Stimulated activated CD4-positive, alpha-beta T cell treated with anti-CD3 and anti-CD28 coated beads, Interleukin-2, amount 100 ng/mL, for 24 hours (primary cell): ENCODE measurements around the gene EFCAB6.

Experiments used
- DNase-seq, 2 donors: peaks; one replicate each; pipeline ENCODE4 v3.0.0-alpha.2; 2020

Gene EFCAB6

DNA sequence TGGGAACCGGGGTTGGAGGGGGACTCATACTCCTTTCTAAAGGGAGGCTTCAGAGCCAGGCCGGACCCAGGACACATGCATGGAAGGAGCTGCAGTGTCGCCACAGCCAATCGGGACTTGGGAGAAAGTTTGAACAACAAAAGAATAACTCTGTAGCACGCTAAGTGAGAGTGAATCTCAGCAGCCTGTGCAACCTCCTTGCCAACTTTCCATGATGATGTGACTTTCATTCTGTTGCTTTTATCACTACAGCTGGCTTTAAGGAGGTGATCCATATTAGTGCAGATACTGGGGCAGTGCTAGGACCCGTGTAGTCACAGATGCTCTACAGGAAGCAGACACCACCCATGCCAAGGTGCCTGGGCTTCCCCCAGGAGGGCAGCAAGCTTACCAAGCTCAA, 243.0 kb downstream of the EFCAB6 start:
- no peak for DNase-seq

DNA sequence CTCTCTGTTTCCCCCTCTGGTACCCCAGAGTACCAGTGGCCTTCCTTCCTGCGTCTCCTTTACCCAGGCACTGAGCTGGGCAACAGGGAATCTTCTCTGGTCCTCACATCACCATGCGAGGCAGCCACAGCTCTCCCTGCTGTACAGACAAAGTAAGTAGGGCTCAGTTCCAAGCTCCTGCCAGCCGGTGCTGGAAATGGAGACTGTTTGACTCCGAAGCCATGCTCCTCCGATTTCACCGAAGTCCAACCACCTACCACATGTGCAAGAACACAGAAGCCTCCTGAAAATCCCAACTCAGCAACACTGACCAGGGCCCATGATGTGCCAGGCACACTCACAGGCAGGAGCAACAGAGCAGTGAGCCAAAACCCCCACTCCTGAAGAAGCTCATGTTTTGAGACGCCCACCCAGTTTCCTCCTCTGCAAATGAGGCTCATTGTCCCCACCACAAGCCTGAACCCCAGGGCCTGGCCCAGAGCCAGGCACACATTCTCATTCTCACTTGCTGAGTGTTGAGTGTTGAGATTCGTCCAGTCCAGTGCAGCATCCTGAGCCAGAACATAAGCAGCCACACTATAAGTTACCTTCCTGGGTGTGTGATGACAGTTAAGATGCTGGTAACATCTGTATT, 244.3 kb downstream of the EFCAB6 start:
- DNase-seq, result no peak

DNA sequence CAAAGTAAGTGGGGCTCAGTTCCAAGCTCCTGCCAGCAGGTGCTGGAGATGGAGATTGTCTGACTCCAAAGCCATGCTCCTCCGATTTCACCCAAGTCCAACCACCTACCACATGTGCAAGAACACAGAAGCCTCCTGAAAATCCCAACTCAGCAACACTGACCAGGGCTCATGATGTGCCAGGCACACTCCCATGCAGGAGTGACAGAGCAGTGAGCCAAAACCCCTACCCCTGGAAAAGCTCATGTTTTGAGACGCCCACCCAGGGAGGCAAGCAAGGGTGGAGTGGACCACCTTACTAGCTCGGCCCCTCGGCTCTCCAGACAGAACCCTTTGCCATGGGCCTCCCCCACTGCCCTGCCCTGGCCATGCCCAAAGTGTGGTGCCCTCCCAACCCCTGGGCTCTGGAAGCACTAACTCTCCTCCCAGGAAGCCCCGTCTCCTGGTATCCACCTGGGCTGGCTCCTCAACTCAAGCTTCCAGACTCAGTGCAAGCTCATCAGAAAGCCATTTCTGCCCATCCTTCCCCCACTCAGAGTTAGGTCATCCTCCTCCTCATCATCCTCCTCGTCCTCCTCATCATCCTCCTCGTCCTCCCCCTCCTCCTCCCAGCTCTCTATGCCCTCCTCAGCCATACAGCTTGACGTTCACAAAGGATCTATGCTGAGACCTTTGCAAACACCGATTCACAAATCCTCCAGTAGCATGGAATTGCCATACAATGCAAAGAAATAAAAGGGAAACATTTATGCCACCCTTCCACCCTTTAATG, 245.4 kb downstream of the EFCAB6 start:
- DNase-seq, result no peak

DNA sequence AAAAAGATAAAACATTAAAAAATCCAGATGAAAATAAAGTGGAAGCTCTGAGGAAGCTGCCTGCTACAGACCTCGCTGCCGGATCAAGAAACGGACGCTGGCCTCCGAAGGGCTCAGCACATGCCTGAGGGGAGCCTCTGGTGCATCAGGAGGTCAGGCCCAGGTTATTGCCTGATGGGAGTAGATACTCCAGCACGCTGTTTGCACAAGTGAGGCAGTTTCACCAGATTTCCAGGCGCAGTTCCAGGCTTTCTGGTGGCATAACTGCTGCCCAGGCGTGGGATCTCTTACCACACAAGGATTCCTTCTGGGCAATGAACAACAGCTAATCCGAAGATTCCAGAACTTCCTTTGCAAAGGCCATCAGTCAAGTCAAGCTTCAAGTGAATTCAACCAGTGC, 246.1 kb downstream of the EFCAB6 start:
- no peak for DNase-seq

DNA sequence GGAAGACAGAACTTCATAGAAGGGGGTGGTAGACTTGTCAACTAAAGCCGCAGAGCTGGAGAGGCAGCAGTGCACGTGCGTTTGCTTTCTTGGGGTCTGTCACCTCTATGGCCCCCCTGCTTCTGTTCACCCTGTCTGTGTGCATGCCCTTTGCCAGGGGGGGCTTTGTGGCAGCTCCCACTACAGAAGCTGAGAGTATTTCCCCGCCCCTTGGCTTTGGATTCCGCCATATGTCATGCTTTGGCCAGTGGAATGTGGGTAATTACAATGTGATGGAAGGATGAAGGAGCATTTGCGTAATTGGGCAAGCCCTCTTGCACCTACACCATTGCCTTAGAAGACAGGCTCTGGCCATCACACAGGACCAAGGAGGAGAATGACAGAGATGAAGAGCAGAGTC, 247.2 kb downstream of the EFCAB6 start:
- no peak for DNase-seq

DNA sequence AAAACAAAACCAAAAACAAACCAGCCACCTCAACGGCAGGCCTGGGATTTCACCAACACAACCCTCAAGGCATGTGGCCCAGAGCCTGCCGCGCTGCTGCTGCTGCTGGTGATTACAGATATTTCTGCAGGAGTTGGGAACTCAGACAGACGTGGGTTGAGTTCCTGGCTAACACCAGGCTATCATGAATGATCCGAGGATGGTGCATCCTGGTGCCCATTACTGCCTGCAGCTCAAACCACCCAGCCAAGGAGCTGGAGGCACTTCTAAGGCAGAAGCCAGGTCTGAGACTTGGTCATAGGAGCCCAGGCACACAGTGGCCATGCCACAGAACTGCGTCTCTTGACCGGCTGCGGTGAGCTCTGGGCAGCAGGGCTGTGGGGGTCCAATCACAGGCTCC, 248.5 kb downstream of the EFCAB6 start:
- no peak for DNase-seq

DNA sequence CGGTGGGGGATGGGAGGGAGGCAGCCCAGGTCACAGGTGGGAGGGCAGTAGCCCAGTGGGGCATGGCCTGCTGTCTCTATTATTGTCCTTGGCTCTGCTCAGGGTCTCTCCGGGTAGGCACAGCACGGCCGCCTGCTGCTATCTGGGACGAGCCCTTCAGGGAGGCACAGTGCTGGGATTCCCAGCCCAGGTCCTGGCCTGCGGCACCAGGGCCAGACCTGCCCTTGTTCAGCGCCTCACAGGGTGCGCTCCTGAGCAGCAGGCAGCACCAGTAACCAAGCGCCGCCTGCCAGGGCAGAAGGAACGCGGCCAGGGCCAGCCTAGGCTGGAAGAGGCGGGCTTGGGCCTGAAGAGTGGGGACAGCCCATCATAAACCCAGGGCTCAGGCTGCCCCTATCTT, 249.3 kb downstream of the EFCAB6 start:
- no peak for DNase-seq

DNA sequence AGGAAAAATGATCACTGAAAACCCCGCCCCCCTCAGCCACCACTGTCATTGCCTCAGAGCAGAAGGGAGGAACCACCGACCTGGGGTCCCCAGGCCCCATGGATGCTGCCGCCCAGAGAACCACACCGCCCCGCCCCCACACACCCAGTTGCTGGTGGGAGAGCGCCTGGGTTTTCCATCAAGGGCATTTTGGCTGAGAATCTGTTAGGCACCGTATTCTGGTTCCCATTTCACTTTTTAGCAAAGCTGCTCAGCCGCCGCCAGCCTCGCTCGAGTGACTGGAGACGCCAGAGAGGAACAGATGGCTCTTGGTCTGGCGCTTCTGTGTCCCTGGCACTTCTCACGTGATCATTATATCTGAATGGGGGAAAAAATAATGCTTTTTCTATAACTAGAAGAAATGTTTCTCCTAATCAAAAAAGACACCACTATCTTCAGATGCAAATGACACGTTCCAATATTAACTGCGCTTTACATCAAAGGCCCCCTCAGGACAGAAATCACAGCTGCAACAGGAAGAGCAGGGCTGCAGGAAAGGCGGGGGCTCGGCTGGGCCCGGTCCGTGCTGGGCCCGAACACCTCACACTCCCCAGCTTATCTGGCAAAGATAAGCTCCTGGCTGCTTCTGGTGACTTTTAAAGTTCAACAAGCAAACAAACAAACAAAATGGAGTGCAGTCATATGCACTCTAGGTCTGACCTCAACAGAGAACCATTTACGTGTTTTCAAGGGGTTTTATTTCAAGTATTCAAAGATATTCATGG, 250.5 kb downstream of the EFCAB6 start:
- no peak for DNase-seq

DNA sequence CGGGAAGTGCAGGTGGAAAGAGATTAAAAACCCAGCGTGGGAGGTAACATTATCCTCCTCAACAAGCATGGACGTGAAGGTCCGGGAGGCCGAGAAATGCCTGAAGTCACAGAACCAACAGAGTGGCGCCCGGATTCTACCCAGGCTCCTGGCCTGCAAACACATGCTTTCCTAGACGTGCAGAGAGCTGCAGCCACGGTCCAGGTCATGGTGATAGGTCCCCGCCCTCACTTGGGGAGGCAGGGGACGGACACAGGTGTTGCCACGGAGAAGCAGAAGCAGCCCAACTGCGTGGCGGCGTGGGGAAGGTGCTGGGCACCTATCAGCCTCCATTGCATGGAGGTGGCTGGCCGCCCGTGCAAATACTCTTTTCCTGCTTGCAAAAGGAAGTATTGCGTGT, 251.5 kb downstream of the EFCAB6 start:
- DNase-seq, result no peak

DNA sequence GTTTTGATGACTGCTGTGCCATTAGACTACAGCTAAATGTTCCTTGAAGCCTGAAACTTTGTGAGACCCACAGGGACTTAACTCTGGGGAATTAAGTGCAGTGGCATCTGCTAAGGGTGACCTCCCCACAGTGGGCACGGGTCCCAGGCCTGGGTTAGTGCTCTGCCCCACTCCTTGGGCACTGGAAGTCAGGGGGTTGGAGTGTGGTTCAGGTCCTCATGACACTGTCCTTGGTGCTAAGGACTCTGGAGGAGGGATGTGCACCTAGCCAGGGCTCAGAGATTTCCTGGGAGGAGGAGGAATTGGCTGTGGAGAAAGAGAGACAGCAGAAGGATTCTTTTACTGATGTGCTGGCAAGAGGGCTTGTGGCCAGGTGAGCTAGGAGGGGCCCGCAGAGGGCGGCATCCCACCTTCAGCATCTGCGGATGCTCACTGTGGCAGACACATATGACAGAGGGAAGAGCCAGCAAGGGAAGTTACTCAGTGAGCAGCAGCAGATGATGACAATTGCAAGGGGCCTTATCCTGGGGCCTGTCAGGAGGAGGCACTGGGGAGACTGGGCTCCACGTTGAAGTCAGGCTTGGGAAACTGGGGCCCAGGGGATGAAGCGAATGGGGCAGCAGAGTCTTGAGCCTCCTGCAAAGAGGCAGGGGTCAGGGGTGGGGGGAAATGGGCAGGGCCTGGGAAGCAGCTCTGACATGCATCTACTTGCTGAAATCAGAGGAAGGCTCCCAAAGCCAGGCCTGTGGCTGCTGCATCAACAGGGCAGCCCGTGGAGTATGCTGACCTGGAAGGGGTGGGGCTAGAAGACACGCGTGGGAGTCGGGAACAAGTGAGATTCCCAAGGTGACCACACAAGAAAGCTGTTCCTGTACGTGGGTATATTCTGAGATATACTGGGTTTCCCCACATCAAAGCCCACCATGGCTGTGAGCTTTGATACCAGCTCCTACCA, 256.3 kb downstream of the EFCAB6 start:
- DNase-seq, result no peak

DNA sequence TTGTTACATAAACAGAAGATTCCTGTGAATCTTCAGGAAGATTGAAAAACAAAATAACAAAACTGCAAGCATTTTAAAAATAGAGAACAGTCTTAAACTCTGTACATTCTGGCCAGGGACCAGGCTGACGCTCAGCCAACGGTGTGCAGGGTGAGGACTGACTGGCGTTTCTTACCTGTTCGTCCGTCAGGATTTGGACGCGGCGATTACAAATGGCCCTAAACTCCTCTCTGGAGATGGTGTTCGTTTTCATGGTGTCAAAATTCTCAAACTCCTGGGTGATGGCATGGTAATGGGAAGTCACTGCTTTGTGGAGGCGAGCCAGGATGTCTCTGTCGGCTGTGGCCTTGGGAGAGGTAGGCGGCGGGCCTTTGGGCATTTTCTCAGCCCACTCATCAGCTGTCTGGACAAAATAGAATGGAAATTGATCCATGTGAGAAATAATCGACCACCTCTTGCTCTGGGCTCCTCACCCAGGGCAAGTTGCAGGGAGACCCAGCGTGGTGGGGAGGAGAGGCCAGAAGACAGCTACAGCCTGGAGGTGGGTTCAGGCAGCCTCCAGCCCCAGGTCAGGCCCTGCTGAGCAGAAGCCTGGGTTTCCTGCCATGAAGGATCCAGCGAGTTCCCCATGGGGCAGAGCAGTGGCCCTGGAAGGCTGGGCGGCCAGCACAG, 257.3 kb downstream of the EFCAB6 start:
- no peak for DNase-seq

DNA sequence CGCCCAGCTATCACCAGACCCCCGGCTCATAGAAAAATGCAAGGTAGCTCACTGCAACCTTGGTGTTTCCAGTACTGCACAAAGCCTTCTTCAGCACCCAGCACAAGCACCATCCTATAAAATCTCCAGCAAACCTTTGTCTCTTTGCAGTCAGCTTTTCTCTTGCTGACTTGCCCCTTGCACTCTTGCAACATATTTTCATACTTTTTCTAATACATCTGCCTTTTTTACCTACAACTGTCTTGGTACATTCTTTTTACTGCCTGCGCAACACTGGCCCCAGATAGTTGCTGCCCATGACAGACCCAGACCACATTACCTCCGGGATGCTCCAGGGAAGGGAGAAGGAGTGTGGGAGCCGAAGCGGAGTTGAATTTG, 257.9 kb downstream of the EFCAB6 start:
- DNase-seq, result no peak

DNA sequence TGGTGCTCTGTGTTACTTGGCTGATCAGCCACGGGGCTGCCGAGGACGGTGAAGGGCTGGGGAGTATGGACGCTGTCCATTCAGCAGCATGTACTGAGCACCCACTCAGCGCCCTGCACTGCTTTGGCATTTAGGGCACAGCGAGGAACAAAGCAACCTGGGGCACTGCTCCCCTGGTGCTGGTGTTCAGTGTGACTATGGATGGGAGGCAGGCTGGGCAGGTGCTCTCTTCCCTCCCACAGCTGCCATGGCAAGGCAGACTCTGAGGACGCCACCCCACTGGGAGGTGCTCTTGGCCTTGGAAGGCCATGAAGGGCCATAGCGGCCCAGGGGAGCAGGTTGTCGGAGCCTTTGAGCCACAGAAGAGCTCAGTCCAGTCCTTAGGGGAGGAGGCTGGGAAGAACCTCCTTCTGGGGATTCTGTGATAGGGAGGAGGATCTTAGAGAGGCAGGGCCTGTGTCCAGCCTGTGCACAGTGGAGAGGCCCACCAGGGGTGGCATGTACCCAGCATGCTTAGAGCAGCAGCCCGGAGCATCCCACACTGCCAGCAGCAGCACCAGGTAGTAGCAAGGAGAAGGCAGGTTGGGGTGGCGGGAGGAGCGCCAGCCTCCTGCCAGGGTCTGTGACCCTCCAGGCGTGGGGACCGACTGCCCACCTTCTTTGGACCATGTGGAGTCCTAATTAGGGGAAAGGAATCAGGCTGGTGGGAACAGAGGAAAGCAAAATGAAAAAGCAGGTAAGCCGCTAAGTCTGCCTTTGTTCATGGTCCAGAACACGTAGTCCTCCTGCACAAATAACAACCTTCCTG, 258.4 kb downstream of the EFCAB6 start:
- DNase-seq, result no peak

DNA sequence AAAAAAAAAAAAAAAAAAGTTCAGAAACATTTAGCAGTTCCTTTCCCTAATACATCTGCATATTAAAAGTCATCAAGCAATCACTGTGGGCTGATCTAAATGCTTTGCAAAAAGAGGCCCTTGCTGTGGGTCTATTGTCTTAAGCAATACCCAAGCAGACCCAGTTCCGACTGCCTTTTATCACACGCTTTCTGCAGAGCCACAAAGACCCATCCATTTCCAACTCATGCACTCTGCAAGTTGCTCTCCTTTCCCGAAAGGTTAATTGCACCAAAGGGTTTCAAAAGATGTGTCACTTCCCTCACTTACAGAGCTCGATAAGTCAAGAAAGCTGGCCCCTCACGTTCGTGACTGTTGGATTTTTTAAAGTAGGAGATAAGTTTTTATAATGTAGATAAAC, 261.4 kb downstream of the EFCAB6 start:
- no peak for DNase-seq

DNA sequence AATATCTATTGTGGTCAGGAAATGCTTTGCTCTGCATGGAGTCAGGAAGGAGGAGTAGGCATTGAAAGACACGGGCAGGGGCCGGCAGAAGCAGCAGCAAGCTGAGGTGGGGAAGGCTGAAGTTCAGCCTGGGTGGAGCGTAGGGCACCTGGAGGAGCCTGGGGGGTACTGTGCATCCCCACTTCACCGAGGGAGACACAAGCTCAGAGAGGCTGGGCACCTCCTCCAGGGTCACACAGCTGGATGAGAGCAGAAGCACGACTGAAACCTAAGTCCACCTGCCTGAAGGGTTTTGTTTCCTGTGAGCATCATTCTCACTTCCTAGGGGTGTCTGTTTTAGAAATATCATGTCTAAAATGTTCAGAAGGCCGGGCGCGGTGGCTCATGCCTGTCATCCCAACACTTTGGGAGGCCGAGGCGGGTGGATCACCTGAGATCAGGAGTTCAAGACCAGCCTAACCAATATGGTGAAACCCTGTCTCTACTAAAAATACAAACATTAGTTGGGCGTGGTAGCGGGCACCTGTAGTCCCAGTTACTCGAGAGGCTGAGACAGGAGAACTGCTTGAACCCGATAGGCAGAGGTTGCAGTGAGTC, 262.0 kb downstream of the EFCAB6 start:
- DNase-seq, result no peak

DNA sequence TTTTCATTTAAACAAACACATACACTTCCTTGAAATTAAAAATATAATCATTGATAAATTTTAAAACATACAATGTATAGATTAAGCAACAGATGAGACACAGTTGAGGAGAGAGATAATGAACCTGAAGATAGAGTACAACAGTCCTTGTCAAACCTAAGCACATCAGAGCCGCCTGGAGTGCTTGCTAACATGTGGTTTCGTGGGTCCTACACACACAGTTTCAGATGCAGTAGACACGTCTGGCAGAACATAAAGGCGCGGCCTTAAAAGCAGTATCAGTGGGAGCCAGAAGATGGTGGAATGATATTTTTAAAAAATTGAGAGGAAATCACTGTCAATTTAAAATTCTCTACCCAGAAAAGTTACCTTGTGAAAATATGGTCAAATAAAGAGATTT, 265.9 kb downstream of the EFCAB6 start:
- DNase-seq, result no peak

DNA sequence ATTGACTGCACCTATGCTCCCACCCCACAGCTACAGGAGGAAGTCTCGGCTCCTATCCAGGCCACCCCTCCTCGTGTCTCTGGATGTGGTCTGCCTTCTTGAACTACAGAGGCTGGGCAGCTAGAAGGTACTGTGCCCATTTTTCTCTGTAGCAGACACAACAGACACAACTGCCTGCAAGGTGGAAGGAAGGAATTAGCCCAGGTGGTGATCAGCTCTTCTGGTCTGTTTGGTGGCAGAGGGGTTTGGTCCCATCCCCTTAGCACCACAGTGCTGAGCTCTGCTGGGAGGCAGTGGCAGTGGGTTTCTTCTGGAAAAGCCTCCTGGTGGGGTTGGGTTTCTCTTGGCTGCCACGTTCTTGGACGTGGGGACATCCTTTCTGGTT, 267.8 kb downstream of the EFCAB6 start:
- DNase-seq, result no peak

DNA sequence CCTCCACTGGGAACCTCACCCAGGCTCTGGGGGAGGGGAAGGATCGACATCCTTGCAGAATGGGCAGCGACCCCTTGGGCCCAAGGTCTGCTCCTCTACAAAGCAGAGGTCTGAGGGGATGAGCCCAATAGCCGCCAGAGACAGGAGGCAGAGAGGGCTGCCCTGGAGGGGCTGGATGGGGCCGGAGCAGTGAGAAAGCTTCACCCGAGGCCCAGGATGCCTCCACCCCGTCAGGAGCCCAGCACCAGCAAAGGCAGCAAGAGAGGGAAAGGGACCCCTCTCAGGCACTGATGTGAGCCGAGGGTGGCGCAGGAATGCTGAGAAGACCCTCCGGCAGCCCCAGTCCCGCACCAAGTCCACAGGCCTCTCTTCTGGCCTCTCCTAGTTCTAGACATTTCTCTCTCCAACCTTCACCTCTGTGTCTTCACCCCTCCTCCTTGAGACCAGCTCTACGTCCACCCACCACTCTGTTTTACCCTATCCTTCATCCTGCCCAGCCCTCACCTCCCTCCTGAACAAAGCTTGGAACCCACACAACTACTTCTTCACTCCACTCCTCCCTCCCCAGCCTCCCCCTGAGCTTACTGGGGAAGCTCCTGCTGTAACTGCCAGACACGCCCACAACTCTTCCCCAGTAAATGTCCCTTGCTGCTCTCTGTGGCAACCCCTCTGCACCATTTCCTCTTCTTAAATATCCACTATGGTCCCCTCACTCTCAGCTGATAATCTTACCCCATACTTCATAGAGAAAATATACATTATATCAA, 268.4 kb downstream of the EFCAB6 start:
- DNase-seq, result no peak

DNA sequence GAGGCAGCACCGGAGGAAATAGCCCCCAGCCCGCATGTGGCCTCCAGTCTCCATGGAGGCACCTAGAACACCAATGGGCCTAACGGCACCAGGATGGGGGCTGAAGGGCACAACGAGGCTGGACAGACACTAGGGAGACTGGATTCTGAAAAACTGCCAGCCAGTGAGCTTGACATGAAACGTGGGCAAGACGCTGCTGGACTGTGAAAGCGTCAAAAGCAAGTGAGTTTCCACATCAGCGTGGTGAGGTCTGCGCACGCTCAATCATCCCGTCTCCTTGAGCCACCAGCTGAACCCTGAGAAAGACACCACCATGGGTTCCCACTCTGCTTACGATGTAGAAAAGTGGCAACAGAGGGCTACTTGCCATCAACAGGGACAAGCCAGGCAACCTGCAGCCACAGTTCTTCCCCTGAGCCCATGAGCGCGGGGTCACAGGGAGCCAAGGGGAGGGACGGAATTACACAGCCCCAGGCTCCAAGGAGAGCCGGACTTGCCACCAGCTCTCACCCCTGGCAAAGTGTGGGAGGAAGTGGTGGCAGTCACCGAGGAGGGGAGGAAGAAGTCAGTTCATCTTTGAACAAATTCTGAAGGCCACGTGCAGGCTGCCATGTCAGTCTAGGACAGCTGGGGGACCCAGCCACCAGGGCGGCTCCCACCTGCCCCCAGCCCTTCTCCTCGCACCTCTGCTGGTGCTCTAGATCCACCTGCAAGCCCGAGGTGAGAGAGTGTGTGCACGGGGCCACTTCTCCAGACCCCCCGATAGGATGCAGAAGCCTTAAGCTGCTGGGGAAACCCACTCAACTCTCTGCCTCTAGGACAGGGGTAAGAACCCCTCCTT, 269.2 kb downstream of the EFCAB6 start:
- no peak for DNase-seq
